Anterior cingulate cortex (tissue), 58 donors: ENCODE data around the gene TMX2.
"Not testable (repeated sequence)": the region's sequence is repeated elsewhere in the genome, so short reads cannot be mapped to it uniquely, and the experiment has no call there.

Source experiments
- DNase-seq, 58 donors: peaks; one replicate each; lab custom pipeline; 2025; lab: John Stamatoyannopoulos, UW

TMX2 gene, protein sequence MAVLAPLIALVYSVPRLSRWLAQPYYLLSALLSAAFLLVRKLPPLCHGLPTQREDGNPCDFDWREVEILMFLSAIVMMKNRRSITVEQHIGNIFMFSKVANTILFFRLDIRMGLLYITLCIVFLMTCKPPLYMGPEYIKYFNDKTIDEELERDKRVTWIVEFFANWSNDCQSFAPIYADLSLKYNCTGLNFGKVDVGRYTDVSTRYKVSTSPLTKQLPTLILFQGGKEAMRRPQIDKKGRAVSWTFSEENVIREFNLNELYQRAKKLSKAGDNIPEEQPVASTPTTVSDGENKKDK

DNA sequence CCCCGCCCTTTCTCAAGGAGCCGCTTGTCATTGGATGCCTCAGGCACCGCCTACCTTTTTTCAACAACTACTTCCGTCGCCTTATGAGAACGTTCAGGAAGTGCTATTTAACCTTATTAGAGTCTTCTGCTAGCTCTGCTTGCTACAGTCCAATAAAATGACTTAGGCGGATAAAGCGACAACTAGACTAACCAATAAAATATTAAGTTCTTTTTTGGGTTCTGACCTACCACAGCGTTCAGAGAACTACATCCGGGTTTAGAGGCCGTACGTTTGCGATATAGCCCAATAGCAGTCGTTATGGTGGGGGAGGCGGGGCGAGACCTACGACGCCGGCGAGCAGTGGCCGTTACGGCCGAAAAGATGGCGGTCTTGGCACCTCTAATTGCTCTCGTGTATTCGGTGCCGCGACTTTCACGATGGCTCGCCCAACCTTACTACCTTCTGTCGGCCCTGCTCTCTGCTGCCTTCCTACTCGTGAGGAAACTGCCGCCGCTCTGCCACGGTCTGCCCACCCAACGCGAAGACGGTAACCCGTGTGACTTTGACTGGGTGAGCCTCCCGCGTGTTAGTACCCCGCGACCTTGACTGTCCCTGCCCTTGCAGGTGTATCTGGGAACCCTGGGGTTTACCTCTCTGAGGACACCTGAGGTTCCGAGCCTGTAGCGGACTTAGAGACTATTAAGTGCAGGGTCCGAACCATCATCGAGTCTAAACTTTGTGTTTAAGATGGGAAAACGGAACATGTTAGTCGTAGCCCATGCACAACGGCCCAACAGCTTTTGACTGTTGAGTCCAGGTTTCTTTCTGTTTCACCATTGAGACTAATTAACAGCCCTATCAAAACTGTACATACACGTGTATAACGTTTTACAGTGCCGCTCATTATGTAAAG is at the start of gene TMX2:
TSS of gene TMX2 (plus strand) at position 338 of the 895 bp plus-strand sequence. CDS start at position 364, 26 bp downstream.
- DNase-seq = peak; percentile 47 to 99 (median 94)

DNA sequence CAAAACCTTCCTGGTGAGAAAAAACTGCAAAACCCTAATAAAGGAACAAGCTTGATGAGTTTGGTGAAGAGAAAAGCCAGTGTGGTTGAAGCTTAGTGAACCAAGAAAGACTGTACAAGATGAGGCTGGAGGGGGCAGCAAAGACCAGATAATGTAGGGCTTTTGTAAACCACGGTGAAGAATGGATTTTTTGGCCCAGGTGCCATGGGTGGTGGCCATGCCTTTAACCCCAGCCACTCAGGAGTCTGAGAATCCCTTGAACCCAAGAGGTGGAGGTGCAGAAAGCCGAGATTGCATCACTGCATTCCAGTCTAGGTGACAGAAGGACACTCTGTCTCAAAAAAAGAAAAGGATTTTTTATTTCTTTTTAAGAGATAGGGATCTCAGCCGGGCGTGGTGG is 49.5 kb upstream of the TMX2 start:
- no peak for DNase-seq

DNA sequence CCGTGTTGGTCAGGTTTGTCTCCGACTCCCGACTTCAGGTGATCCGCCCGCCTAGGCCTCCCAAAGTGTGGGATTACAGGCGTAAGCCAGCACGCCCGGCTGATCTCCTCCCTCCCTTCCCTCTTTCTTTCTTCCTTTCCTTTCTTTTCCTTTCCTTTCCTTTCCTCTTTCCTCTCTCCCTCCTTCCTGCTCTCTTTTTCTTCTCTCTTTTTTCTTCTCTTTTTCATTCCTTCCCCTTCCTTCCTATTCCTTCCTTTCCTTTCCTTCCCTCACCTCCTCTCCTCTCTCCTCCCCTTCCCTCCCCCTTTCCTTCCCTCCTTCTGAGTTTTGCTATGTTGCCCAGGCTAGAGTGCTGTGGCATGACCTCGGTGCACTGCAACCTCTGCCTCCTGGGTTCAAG is 48.4 kb upstream of the TMX2 start:
- DNase-seq = no peak

DNA sequence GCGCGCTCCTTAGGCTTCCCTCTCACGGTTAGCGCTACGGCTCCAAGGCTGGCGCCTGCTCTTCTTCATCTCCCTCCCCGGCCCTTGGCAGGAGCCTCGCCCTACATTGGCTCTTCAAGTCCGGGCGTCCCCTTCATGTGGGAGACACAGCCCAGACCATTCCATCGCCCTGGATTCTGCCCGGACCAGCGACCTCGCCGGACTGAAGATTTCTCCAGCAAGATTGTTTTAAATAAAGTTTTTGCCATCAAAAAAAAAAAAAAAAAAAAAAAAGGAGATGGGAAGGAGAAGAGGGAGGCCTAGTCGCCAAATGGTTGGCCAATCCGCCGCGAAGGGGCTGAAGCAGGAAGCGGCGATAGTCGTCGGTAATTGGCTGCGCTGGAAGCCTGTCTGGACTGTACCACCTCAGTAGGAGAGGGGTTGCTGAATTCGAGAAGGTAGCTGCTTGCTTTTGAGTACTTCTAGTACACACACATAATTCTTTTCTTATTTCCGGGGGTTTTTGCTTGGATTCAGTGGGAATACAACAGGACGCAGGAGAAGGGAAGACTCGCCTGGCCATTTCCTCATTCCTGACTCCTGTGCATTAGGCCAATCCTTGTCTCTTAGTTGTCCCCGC is 45.2 kb upstream of the TMX2 start:
- peak; percentile 88 to 100 (median 96) for DNase-seq

DNA sequence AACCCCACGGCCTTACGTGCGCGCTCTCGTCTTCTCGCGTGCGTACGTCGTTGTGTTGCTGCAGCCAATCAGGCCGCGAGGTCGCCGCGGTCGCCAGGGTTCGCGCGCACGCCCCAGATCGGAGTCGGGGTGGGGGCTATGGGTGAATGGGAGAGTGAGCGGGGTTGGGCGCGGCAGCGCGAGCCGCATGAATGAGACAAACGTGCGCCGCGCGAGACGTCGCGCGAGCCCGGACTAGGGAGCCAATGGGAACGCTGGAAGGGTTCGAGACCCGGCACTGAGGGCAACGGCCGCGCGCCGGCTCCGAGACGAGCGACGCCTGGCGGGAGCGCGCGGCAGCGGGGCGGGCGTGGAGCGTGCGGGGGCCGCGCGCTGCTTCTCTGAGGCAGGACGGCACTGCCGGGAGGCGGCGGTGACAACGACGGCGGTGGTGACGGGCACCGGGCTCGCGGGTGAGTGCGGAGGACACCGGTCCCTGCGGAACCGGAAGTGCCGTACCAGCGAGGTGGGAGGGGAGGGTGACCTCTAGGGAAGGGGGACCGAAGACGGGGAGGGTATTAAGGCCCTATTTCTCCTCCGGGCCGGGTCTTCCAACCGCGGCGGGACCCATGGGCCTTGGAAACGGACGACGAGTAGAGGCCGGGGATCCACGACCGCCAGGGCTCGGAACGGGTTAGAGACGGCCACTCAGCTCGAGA is 44.5 kb upstream of the TMX2 start, which contains the start of gene ZDHHC5:
TSS of gene ZDHHC5 (plus strand) at position 379 of the 698 bp plus-strand sequence. CDS start 4,977 bp downstream, outside the sequence.
- peak in 57 of 58 donors; percentile 93 to 100 (median 99) for DNase-seq

DNA sequence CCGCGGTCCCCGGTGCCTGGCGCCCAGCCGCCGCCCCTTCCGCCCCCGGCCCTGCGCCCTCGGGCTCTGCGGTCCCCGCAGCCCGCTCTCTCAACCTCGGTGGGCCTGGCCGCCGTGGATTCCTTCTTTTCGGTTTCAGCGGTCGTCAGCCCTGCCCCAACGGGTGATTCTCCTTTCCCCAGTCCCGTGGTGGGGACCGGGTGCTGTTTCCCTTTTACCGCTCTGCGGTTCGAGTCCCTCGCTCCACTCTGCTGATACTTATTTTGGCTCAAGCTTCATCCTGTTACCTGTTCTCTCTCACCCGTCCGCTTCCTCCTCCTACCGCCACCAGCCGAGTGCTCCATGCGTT is 44.0 kb upstream of the TMX2 start:
- peak in 9 of 58 donors; percentile 11 to 66 (median 37) for DNase-seq

DNA sequence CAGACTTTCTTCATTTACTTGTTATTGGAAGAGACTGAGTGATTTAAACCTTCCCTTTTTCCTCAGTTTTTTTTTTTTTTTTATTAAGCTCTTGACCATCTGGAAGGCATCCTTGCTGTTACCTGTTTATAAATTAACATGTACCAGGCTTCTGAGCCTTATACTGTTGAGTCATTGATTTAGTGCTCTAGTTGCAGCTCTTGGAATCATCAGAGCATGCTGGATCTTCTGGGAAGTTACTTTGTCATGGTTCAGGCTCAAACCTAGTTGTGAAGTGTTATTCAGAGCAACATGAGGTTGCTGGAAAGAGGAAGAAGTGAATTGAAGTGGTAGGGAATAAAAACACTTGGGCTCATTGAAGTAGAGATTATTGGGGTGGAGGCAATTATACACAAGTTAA is 38.1 kb upstream of the TMX2 start:
- no peak for DNase-seq

DNA sequence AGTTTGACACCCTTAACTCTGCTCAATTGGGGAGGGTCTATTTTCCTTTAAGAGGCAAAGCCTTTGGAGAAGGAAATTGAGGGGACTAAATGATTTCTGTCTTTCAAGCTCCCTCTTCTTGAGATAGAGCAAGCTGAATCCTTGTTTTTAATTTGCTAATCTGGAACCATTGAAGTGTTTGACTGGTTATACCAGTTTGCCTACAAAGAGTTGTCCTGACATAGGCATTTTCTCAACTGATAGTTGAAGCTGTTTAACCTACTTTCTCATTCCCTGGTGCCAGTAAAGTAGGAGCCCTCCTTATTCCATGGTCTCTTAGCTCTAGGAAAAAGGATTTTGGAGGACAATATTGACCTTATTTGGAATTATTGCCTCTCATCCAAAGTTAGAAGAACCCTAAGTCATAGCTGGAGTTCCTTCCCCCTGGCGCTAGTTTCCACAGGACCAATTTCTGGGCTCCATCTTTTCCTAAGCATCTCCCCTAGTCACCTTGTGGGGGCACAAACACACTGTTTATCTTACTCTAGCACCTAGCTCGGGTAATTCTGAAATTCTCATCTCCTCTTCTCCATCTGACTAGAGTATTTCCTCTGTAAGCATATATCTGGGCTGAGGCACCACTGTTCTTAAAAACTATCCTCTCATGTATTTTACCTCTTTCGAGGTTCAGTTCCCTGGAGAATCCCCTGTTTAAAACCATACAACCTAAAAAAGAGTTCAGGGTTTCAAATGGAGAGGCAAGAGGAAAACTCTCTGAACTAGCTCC is 37.0 kb upstream of the TMX2 start:
- no peak for DNase-seq

DNA sequence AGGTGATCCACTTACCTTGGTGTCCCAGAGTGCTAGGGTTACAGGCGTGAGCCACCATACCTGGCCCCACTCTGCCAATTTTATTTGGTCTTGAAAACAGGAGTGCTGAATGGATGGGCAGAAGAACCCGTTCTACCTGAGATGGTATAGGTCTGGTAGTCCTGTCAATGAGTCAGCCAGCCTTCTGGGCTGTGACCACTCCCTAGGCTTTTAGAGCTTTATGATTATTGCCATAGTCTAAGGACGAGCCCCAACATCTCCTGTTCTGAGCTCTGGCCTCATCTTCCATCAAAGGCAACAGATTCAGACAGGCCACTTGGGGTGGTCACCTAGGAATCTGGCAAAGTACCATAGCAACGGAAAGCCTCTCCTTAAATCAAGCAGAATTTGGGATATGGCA is 33.0 kb upstream of the TMX2 start:
- DNase-seq = no peak

DNA sequence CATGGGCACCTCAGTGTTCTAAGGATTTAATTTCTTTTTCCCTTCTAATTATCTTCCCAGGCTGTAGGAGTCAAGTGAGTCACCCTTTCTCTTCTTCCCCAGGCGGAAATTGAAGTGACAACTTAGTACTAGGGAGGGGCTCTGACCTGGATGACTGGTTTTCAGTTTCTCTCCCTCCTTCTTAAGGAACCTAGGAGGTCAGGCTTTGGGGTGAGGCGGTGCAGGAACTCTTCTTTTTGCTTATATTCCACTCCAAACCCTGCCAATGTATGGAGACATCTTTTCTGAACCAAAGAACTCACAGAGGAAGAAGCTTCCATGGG is 31.9 kb upstream of the TMX2 start:
- no peak for DNase-seq

DNA sequence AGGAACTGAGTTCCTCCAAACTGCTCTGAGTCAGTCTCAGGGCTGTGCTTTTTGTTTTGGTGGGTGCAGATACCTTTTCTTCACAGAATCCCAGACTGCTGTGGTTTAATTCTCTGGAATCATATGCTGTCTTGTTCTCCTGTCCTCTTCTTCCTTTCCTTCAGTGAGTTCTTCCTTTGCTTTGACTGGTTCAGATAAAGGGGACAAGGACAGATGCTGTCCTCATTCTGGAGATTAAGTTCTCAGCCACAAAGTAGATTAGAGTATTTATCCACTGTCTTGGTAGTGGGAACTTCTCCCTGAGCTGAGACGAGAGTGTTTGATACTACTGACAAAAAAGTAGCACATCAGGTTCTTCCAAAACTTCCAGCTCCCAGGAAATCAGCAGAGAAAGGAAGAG is 31.2 kb upstream of the TMX2 start:
- no peak for DNase-seq

DNA sequence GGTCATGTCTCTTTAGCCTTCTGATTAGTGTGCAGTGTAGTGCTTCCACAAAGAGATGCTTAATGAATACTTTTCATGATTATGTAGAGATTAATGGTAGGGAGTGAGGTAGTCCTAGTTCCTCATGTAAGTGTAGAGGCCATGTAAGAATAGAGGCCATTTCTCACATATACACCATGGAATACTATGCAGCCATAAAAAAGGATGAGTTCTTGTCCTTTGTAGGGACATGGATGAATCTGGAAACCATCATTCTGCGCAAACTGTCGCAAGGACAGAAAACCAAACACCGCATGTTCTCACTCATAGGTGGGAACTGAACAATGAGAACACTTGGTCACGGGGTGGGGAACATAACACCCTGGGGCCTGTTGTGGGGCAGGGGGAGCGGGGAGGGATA is 21.9 kb upstream of the TMX2 start:
- DNase-seq = not testable (repeated sequence)

DNA sequence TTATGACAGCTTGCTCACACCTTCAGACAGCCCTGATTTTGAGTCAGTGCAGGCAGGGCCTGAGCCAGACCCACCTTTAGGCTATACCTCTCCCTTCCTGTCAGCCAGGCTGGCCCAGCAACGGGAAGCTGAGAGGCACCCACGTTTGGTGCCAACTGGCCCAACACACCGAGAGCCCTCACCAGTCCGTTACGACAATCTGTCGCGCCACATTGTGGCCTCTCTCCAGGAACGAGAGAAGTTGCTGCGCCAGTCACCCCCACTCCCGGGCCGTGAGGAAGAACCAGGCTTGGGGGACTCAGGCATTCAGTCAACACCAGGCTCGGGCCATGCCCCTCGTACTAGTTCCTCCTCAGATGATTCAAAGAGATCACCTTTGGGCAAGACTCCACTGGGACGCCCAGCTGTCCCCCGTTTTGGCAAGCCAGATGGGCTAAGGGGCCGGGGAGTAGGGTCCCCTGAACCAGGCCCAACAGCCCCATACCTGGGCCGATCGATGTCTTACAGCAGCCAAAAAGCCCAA is 13.5 kb upstream of the TMX2 start:
- DNase-seq = no peak

DNA sequence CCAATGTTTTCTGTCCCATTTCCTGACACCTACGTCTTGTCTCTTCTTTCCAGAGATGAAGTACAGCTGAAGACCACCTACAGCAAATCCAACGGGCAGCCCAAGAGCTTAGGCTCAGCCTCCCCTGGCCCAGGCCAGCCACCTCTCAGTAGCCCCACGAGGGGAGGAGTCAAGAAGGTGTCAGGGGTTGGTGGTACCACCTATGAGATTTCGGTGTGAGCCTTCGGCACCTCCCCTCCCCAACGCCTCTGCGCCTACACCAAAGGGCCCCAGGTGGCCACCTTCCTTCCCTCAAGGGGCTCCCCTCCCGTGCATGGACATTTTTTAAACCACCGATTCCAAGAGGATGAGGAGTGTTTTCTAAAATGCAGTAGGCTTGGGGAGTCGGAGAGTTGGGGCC is 12.6 kb upstream of the TMX2 start:
- no peak for DNase-seq

DNA sequence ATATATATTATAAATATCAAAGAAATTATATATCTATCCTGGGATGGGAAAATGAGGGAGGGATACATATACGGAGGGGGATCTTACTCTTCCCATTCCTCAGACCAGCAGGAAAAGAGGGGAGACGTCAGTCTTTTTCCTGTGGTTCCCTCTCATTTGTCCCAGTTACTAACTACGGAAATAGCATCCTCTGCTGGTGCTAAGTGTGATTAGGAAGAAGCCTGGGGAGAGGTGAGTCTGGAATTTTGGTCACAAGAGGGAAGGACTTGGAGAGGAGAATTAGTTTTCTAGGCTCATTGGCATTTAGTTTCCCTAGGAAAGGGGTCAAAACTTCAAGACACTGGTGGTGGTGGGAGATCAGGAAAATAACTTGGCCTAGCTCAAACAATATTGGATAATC is 12.0 kb upstream of the TMX2 start:
- no peak for DNase-seq

DNA sequence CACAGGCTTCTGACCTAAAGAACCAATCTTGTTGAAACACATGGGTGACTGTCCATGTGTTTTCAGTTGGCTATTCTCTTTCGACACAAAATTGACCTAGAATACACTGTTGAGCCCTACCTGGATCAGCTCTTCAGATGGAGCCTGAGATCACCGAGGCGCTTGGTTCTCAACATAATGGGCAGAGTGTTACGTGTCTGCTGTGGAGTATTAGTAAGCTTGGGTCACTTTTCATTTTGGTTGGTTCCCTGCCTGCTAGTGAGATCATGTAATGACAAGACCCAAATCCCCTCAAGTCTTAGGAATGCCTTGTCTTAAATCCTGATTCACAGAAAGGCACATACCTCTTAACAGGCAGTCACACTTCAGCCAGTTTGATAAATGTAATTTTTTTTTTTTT is 9.1 kb upstream of the TMX2 start:
- DNase-seq = no peak

DNA sequence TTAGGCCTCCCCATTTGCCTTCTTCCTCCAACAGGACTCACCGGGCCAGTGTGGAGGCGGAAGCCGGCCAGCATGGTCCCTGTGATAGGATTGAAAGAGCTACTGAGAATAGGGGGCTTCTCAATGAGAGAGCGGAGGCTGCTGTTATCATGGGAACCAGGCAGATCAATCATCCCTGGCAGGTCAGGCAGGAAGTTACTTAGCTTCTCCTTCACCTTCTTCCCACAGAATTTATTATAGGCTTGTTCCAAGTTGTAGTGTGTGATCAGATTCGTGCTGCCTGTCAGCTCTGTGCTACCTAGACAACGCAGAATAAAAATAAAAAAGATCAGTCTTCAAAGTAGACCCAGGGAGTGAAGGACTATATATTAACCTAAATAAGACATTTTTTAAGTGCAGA is 7.5 kb upstream of the TMX2 start:
- DNase-seq = no peak

DNA sequence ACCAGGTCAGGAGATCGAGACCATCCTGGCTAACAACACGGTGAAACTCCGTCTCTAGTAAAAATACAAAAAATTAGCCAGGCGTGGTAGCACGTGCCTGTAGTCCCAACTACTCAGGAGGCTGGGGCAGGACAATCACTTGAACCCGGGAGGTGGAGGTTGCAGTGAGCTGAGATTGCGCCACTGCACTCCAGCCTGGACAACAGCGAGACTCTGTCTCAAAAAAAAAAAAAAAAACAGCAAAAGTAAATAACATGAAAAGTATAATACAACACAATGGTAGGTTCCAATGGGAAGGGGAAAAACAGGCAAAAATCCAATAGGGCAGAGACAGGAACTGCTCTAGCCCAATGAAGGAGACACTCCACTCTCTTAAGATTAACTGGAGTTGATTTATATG is 7.0 kb upstream of the TMX2 start:
- DNase-seq = not testable (repeated sequence)

DNA sequence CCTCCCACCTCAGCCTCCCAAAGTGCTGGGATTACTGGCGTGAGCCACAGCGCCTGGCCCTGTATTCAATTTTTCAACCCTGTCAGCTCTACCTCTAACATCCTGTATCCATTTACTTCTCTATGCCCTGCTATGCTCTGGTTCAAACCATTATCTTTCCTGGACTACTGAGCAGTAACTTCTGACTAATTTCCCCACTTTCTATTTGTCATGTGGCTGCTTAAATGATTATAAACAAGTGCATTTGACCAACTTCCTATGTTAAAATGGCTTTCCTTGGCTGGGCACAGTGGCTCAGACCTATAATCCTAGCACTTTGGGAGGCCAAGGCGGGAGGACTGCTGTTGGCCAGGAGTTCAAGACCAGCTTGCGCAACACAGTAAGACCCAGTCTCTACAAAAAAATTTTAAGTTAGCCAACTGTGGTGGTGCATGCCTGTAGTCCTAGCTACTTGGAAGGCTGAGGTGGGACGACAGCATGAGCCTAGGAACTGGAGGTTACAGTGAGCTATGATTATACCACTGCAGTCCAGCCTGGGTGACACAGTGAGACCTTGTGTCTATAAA is 2.5 kb upstream of the TMX2 start:
- no peak for DNase-seq
